Astrocyte (in vitro differentiated cells and primary cell): Measurements from ENCODE around the gene SGTA. TPM values are rescaled to one million over a fixed set of nuclear protein-coding genes. Genes with fewer than 3 reads are reported as not detected.

Source experiments
- DNase-seq: peaks from one replicate; pipeline ENCODE4 v3.0.0-alpha.2; 2010; ENCODE audit warnings: low read depth
- FAIRE-seq: peaks from 2 replicates; lab custom pipeline; 2011; peaks lifted over from hg19 to GRCh38; lab: Jason Lieb, UNC
- H2AFZ ChIP-seq: 2 replicates; pipeline ENCODE4 v1.6.0; 2012; ENCODE audit warnings: low read depth, low read length, inconsistent platforms
- H3K27ac ChIP-seq: 2 replicates; pipeline ENCODE4 v1.5.1; 2011; ENCODE audit warnings: low read depth, low read length, inconsistent platforms
- H3K27me3 ChIP-seq: 2 replicates; pipeline ENCODE4 v1.6.0; 2011; ENCODE audit warnings: low read length, inconsistent platforms; ENCODE audit not compliant: insufficient read depth
- H3K36me3 ChIP-seq: 2 replicates; pipeline ENCODE4 v1.5.1; 2011; ENCODE audit warnings: low read length, inconsistent platforms; ENCODE audit not compliant: insufficient read depth
- H3K4me1 ChIP-seq: 2 replicates; pipeline ENCODE4 v1.5.1; 2011; ENCODE audit warnings: low read length, inconsistent platforms; ENCODE audit not compliant: insufficient read depth
- H3K4me2 ChIP-seq: 2 replicates; pipeline ENCODE4 v1.6.0; 2012; ENCODE audit warnings: low read length, inconsistent platforms
- H3K4me3 ChIP-seq: 2 replicates; pipeline ENCODE4 v1.5.1; 2011; ENCODE audit warnings: low read depth, mild to moderate bottlenecking, low read length, inconsistent platforms; ENCODE audit not compliant: insufficient read depth
- H3K79me2 ChIP-seq: 2 replicates; pipeline ENCODE4 v1.6.0; 2012; ENCODE audit warnings: mild to moderate bottlenecking, low read length, inconsistent platforms; ENCODE audit not compliant: insufficient read depth
- H3K9ac ChIP-seq: 2 replicates; pipeline ENCODE4 v1.6.0; 2012; ENCODE audit warnings: mild to moderate bottlenecking, low read length, inconsistent platforms
- H3K9me3 ChIP-seq: 2 replicates; pipeline ENCODE4 v1.5.1; 2012; ENCODE audit warnings: low read depth, mild to moderate bottlenecking, low read length, inconsistent platforms; ENCODE audit not compliant: insufficient read depth
- H4K20me1 ChIP-seq: 2 replicates; pipeline ENCODE4 v1.6.0; 2012; ENCODE audit warnings: low read length, inconsistent platforms; ENCODE audit not compliant: insufficient read depth
- H3K27ac Mint-ChIP-seq: one replicate; pipeline ENCODE4 v1.8.0; 2021; ENCODE audit warnings: mild to moderate bottlenecking, mixed read lengths; ENCODE audit not compliant: unreplicated experiment
- H3K27me3 Mint-ChIP-seq: one replicate; pipeline ENCODE4 v1.8.0; 2021; ENCODE audit warnings: low read depth, mixed read lengths; ENCODE audit not compliant: unreplicated experiment
- H3K36me3 Mint-ChIP-seq: one replicate; pipeline ENCODE4 v1.8.0; 2021; ENCODE audit warnings: low read depth, mixed read lengths; ENCODE audit not compliant: unreplicated experiment
- H3K4me1 Mint-ChIP-seq: one replicate; pipeline ENCODE4 v1.8.0; 2021; ENCODE audit warnings: low read depth, mixed read lengths; ENCODE audit not compliant: unreplicated experiment
- H3K4me3 Mint-ChIP-seq: one replicate; pipeline ENCODE4 v1.8.0; 2021; ENCODE audit warnings: mild to moderate bottlenecking, moderate library complexity, mixed read lengths; ENCODE audit not compliant: unreplicated experiment
- H3K9me3 Mint-ChIP-seq: one replicate; pipeline ENCODE4 v1.8.0; 2021; ENCODE audit warnings: mild to moderate bottlenecking, mixed read lengths; ENCODE audit not compliant: unreplicated experiment
- EZH2 ChIP-seq: IDR thresholded peaks from 2 replicates; pipeline ENCODE4 v1.6.1; 2012; ENCODE audit warnings: mild to moderate bottlenecking, low read length, inconsistent platforms; ENCODE audit not compliant: insufficient read depth
- total RNA-seq: library from RNA; stranded (reverse); gene quantifications from 2 replicates; pipeline ENCODE4 v1.2.1, GENCODE V29; 2021
- TF ChIP-seq, protein P1 (sequence below): IDR thresholded peaks from 2 replicates; pipeline ENCODE4 v1.5.1; 2011; ENCODE audit warnings: low read depth, mild to moderate bottlenecking, inconsistent platforms, low read length, moderate library complexity; ENCODE audit not compliant: insufficient read depth

The SGTA gene
- total RNA-seq, 1 donor from 2014 or later = 76.1 TPM

DNA sequence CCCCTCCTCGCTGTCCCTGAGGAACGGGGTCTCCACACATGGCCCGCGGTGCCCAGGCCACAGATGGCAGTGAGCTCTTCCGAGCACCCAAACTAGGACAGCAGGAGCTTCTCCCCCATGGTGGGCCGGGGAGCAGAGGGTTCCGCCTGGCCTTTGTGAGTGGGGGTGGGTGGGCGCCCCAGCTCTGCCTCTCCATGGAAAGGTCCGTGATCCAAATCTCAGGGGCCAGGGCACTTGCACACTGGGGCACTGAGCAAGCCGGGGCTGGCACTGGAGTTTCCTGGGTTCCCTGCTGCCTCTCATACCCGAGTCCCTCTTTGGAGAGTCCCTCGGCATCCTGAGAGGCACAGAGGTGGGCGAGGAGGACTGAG, 59.7 kb downstream of the SGTA start:
- no peaks in the 10 kb centered on the region for H3K4me1 Mint-ChIP-seq

DNA sequence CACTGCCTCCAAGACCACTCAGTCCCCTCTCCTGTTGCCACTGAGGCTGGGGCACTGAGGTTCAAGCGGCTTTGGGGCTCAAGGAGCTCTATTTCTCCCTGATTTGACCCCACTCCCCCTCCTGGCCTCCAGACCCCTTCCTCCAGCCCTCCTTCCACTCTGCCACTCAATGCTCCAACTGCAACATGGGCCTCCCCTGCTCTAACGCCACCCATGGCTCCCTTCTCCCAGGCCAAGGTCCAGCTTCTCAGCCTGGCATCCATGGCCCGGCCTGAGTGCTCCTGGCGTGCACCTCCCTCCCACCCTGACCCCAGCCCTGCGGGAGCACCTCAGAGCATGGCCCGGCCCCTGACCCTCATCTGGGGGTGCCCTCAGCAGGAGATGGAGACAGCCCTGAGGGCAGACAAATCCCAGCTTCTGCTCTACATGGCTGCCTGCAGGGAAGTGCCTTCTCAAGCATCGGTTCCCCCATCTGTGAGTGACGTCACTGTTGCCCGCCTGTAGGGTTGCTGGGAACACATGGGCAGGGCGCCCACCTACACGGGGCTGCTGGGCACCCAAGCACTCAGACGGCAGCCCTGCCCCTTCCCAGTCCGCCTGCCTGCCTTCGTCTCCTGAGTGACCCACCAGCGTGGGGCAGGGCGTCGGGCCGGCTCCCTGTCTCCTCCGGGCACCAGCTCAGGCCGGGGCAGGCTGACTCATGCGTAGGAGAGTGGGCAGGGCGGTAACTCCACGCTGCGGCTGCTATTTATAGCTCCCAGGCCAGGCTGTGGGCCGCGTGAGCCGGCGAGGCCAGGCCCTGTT, 60.3 kb downstream of the SGTA start:
- Histone ChIP-seq H3K4me2 (peak overlapping the region; percentile 66), H3K36me3 (no peaks in the 10 kb centered on the region), H3K9ac (no peak overlapping the region), H3K79me2 (no peaks in the 10 kb centered on the region), H3K4me1 (peaks cover 22% of the 10 kb centered on the region), H2AFZ (peak overlapping the region; percentile 55), H3K9me3 (no peaks in the 10 kb centered on the region), H3K27me3 (peaks cover 6% of the 10 kb centered on the region), H3K27ac (no peak overlapping the region), H3K4me3 (no peak overlapping the region), H4K20me1 (no peaks in the 10 kb centered on the region)
- TF ChIP-seq, protein P1, sequence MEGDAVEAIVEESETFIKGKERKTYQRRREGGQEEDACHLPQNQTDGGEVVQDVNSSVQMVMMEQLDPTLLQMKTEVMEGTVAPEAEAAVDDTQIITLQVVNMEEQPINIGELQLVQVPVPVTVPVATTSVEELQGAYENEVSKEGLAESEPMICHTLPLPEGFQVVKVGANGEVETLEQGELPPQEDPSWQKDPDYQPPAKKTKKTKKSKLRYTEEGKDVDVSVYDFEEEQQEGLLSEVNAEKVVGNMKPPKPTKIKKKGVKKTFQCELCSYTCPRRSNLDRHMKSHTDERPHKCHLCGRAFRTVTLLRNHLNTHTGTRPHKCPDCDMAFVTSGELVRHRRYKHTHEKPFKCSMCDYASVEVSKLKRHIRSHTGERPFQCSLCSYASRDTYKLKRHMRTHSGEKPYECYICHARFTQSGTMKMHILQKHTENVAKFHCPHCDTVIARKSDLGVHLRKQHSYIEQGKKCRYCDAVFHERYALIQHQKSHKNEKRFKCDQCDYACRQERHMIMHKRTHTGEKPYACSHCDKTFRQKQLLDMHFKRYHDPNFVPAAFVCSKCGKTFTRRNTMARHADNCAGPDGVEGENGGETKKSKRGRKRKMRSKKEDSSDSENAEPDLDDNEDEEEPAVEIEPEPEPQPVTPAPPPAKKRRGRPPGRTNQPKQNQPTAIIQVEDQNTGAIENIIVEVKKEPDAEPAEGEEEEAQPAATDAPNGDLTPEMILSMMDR = no peak
- no peak for TF ChIP-seq EZH2
- H3K4me3 Mint-ChIP-seq = peak overlapping the region; percentile 66
- DNase-seq = peak; percentile 67
- H3K9me3 Mint-ChIP-seq = no peaks in the 10 kb centered on the region
- H3K27ac Mint-ChIP-seq = no peak overlapping the region
- no peaks in the 10 kb centered on the region for H3K4me1 Mint-ChIP-seq
- H3K27me3 Mint-ChIP-seq = peaks cover 14% of the 10 kb centered on the region
- FAIRE-seq = no peak
- H3K36me3 Mint-ChIP-seq = no peaks in the 10 kb centered on the region

More for the DNA sequence above, 59.7 kb downstream of the SGTA start:
- Mint-ChIP-seq H3K4me3 (no peak overlapping the region), H3K36me3 (no peaks in the 10 kb centered on the region), H3K27me3 (peaks cover 14% of the 10 kb centered on the region), H3K9me3 (no peaks in the 10 kb centered on the region), H3K27ac (no peak overlapping the region)
- H3K4me2 ChIP-seq = peak overlapping the region; percentile 66
- peak overlapping the region; percentile 55 for H2AFZ ChIP-seq
- no peak overlapping the region for H3K27ac ChIP-seq
- H3K4me3 ChIP-seq = no peak overlapping the region
- DNase-seq = no peak
- TF ChIP-seq, protein P1 = no peak
- no peak for TF ChIP-seq EZH2
- H4K20me1 ChIP-seq = no peaks in the 10 kb centered on the region
- FAIRE-seq = no peak
- peaks cover 6% of the 10 kb centered on the region for H3K27me3 ChIP-seq
- H3K9me3 ChIP-seq = no peaks in the 10 kb centered on the region
- H3K9ac ChIP-seq = no peak overlapping the region
- H3K79me2 ChIP-seq = no peaks in the 10 kb centered on the region
- no peaks in the 10 kb centered on the region for H3K36me3 ChIP-seq
- H3K4me1 ChIP-seq = peaks cover 22% of the 10 kb centered on the region
